Brain microvascular endothelial cell (primary cell): ENCODE data around the gene SLC38A5.
"Not testable (repeated sequence)": the region's sequence is repeated elsewhere in the genome, so short reads cannot be mapped to it uniquely, and the experiment has no call there.

Source experiments
- DNase-seq: peaks from one replicate; pipeline ENCODE4 v3.0.0-alpha.2; 2020
- H3K27ac ChIP-seq: fragments of 250-450 bp; sonication (Bioruptor Pico); 2 replicates; pipeline ENCODE4 v1.5.1; 2020; ENCODE audit warnings: mild to moderate bottlenecking, moderate library complexity
- H3K27me3 ChIP-seq: fragments of 250-450 bp; sonication (Bioruptor Pico); replicated peaks from 2 replicates; pipeline ENCODE4 v1.5.1; 2020; ENCODE audit warnings: mild to moderate bottlenecking
- H3K36me3 ChIP-seq: fragments of 250-450 bp; sonication (Bioruptor Pico); replicated peaks from 2 replicates; pipeline ENCODE4 v1.5.1; 2020; ENCODE audit warnings: mild to moderate bottlenecking
- H3K4me3 ChIP-seq: 2 replicates; pipeline ENCODE4 v1.5.1; 2011; ENCODE audit warnings: low read depth, mild to moderate bottlenecking, control low read depth, low read length, moderate library complexity
- CTCF ChIP-seq: IDR thresholded peaks from 2 replicates; pipeline ENCODE4 v1.5.1; 2011; ENCODE audit warnings: low read depth, mild to moderate bottlenecking, moderate library complexity, low read length, control low read depth, inconsistent platforms; ENCODE audit errors: missing control alignments
- in situ Hi-C: cut with HindIII; loops from 2 replicates; pipeline ENCODE4 v1.10.0; 2017; ENCODE audit warnings: low sequenced_read_pairs, low pct_ligation_motif_present

The SLC38A5 gene

GRCh38 chrX:48470110-48470832 is at the start of gene SLC38A5:
SLC38A5 (minus strand) TSS chrX:48470260; CDS start chrX:48467924, 2,336 bp downstream.
- Histone ChIP-seq H3K36me3 (no peaks in the 10 kb centered on the region), H3K4me3 (peak within 1 kb of the TSS; percentile 43), H3K27me3 (no peaks in the 10 kb centered on the region), H3K27ac (no peak within 1 kb of the TSS)
- TF ChIP-seq CTCF: no peak
- no peak for DNase-seq
- in situ Hi-C loops: no loop called here

DNA sequence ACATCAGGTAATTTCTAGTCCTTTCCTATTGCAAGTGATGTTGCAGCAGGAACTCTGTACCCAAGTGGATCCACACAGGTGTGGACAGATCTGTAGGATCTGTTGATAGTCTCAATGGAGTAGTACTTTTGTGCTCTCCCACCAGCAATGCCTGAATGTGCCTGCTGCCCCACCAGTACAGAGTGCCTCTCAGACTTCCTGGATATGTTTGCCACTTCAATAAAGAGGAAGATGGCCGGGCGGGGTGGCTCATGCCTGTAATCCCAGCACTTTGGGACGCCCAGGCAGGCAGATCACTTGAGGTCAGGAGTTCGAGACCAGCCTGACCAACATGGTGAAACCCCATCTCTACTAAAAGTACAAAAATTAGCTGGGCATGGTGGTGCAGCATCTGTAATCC is 49.4 kb upstream of the SLC38A5 start:
- in situ Hi-C loops, H3K36me3 ChIP-seq, H3K27ac ChIP-seq, DNase-seq, H3K27me3 ChIP-seq, H3K4me3 ChIP-seq: not testable (repeated sequence)

- TF ChIP-seq CTCF: no peak
These were observed 46.9 kb upstream of the SLC38A5 start for GRCh38 chrX:48516987-48517386.

GRCh38 chrX:48516285-48516684 is 46.2 kb upstream of the SLC38A5 start:
- no peaks in the 10 kb centered on the region for H3K36me3 ChIP-seq
- no peak for TF ChIP-seq CTCF
- H3K27ac ChIP-seq: no peak overlapping the region
- no peak overlapping the region for H3K4me3 ChIP-seq
- no peaks in the 10 kb centered on the region for H3K27me3 ChIP-seq
- DNase-seq: no peak
- in situ Hi-C loops: no loop called here

More at GRCh38 chrX:48516987-48517386, 46.9 kb upstream of the SLC38A5 start:
- Histone ChIP-seq H3K27me3 (no peaks in the 10 kb centered on the region), H3K27ac (no peak overlapping the region), H3K4me3 (no peak overlapping the region), H3K36me3 (no peaks in the 10 kb centered on the region)
- in situ Hi-C loops: no loop called here
- DNase-seq: no peak

- Histone ChIP-seq H3K4me3 (no peak overlapping the region), H3K36me3 (no peaks in the 10 kb centered on the region), H3K27ac (no peak overlapping the region), H3K27me3 (no peaks in the 10 kb centered on the region)
- in situ Hi-C loops: no loop called here
- TF ChIP-seq CTCF: no peak
- DNase-seq: no peak
These were observed 45.8 kb upstream of the SLC38A5 start for GRCh38 chrX:48515842-48516241.

- DNase-seq: no peak
- in situ Hi-C loops: no loop called here
- no peaks in the 10 kb centered on the region for H3K27me3 ChIP-seq
- TF ChIP-seq CTCF: no peak
- no peak overlapping the region for H3K27ac ChIP-seq
- no peaks in the 10 kb centered on the region for H3K36me3 ChIP-seq
- no peak overlapping the region for H3K4me3 ChIP-seq
These were observed 44.9 kb upstream of the SLC38A5 start for GRCh38 chrX:48514868-48515460.
